Effector memory CD4-positive, alpha-beta T cell (primary cell): ENCODE results near the gene SMIM9.
A peak's percentile ranks its signal among the peaks of the same experiment; 100 is the strongest.
"Not testable (repeated sequence)": the region's sequence is repeated elsewhere in the genome, so short reads cannot be mapped to it uniquely, and the experiment has no call there.

Experiments
- DNase-seq, 3 donors: peaks; one replicate each; pipeline ENCODE4 v3.0.0-alpha.2; 2020
- H3K27ac ChIP-seq: 2 replicates; pipeline ENCODE4 v1.7.0; 2013; ENCODE audit warnings: mild to moderate bottlenecking, low read length, moderate library complexity; ENCODE audit not compliant: insufficient read depth, poor library complexity, severe bottlenecking
- H3K27me3 ChIP-seq: replicated peaks from 2 replicates; pipeline ENCODE4 v1.7.0; 2013; ENCODE audit warnings: mild to moderate bottlenecking, low read length; ENCODE audit not compliant: insufficient read depth, control insufficient read depth, poor library complexity, severe bottlenecking
- H3K36me3 ChIP-seq: 2 replicates; pipeline ENCODE4 v1.7.0; 2013; ENCODE audit warnings: mild to moderate bottlenecking, low read length, moderate library complexity; ENCODE audit not compliant: control insufficient read depth, insufficient read depth
- H3K4me1 ChIP-seq: 2 replicates; pipeline ENCODE4 v1.7.0; 2013; ENCODE audit warnings: low read length, mild to moderate bottlenecking; ENCODE audit not compliant: control insufficient read depth, insufficient read depth, poor library complexity, severe bottlenecking
- H3K4me3 ChIP-seq: 2 replicates; pipeline ENCODE4 v1.7.0; 2013; ENCODE audit warnings: low read length, low read depth, mild to moderate bottlenecking; ENCODE audit not compliant: insufficient read depth, poor library complexity, severe bottlenecking
- H3K9me3 ChIP-seq: 2 replicates; pipeline ENCODE4 v1.7.0; 2013; ENCODE audit warnings: mild to moderate bottlenecking, low read length, moderate library complexity; ENCODE audit not compliant: control insufficient read depth

SMIM9 gene

GRCh38 chrX:154817048-154817618, 17.3 kb downstream of the SMIM9 start:
- not testable (repeated sequence) for H3K27ac ChIP-seq, DNase-seq

GRCh38 chrX:154816326-154816898, 18.1 kb downstream of the SMIM9 start:
- H3K9me3 ChIP-seq, H3K27ac ChIP-seq, H3K4me3 ChIP-seq, DNase-seq, H3K4me1 ChIP-seq, H3K27me3 ChIP-seq, H3K36me3 ChIP-seq: not testable (repeated sequence)

More at GRCh38 chrX:154817048-154817618, 17.3 kb downstream of the SMIM9 start:
- H3K9me3 ChIP-seq, H3K36me3 ChIP-seq, H3K4me1 ChIP-seq, H3K4me3 ChIP-seq, H3K27me3 ChIP-seq: not testable (repeated sequence)

- Histone ChIP-seq H3K27ac (no peak overlapping the region), H3K9me3 (no peaks in the 10 kb centered on the region), H3K4me1 (no peaks in the 10 kb centered on the region), H3K4me3 (no peak overlapping the region), H3K27me3 (no peaks in the 10 kb centered on the region), H3K36me3 (no peaks in the 10 kb centered on the region)
- DNase-seq: no peak
Measured at GRCh38 chrX:154815274-154815818, 19.1 kb downstream of the SMIM9 start.

GRCh38 chrX:154813801-154814200, 20.7 kb downstream of the SMIM9 start:
- DNase-seq: no peak
- Histone ChIP-seq H3K4me3 (no peak overlapping the region), H3K9me3 (no peaks in the 10 kb centered on the region), H3K4me1 (no peaks in the 10 kb centered on the region), H3K27ac (no peak overlapping the region), H3K27me3 (no peaks in the 10 kb centered on the region), H3K36me3 (no peaks in the 10 kb centered on the region)

GRCh38 chrX:154812341-154813101, 21.9 kb downstream of the SMIM9 start:
- no peaks in the 10 kb centered on the region for H3K36me3 ChIP-seq
- no peaks in the 10 kb centered on the region for H3K4me1 ChIP-seq
- H3K9me3 ChIP-seq: no peaks in the 10 kb centered on the region
- no peaks in the 10 kb centered on the region for H3K27me3 ChIP-seq
- H3K4me3 ChIP-seq: no peak overlapping the region
- H3K27ac ChIP-seq: no peak overlapping the region
- DNase-seq: no peak

GRCh38 chrX:154809939-154810665, 24.4 kb downstream of the SMIM9 start:
- DNase-seq: no peak
- H3K4me1 ChIP-seq: no peaks in the 10 kb centered on the region
- no peaks in the 10 kb centered on the region for H3K9me3 ChIP-seq

GRCh38 chrX:154806837-154807501, 27.5 kb downstream of the SMIM9 start:
- DNase-seq: no peak
- Histone ChIP-seq H3K9me3 (no peaks in the 10 kb centered on the region), H3K27ac (no peak overlapping the region), H3K4me1 (no peaks in the 10 kb centered on the region), H3K27me3 (no peaks in the 10 kb centered on the region), H3K4me3 (no peak overlapping the region), H3K36me3 (no peaks in the 10 kb centered on the region)

More at GRCh38 chrX:154809939-154810665, 24.4 kb downstream of the SMIM9 start:
- no peaks in the 10 kb centered on the region for H3K36me3 ChIP-seq
- no peaks in the 10 kb centered on the region for H3K27me3 ChIP-seq
- H3K4me3 ChIP-seq: no peak overlapping the region
- no peak overlapping the region for H3K27ac ChIP-seq

- DNase-seq: no peak
- no peak overlapping the region for H3K27ac ChIP-seq
- H3K4me1 ChIP-seq: no peaks in the 10 kb centered on the region
- H3K4me3 ChIP-seq: peak overlapping the region; percentile 67
- H3K27me3 ChIP-seq: no peaks in the 10 kb centered on the region
- no peaks in the 10 kb centered on the region for H3K9me3 ChIP-seq
- H3K36me3 ChIP-seq: no peaks in the 10 kb centered on the region
Measured at GRCh38 chrX:154805696-154806091, 28.8 kb downstream of the SMIM9 start.

GRCh38 chrX:154804957-154805695, 29.3 kb downstream of the SMIM9 start, which contains the start of gene MPP1:
Gene MPP1, minus strand, starts transcription at chrX:154805485. Its CDS starts 112 bp downstream, at chrX:154805373.
- H3K27me3 ChIP-seq: no peaks in the 10 kb centered on the region
- peaks cover 2% of the 10 kb centered on the region for H3K4me1 ChIP-seq
- peak; percentile 59 to 62 (median 61) for DNase-seq
- peak within 1 kb of the TSS; percentile 67 for H3K4me3 ChIP-seq
- no peaks in the 10 kb centered on the region for H3K36me3 ChIP-seq
- no peaks in the 10 kb centered on the region for H3K9me3 ChIP-seq
- peak within 1 kb of the TSS; percentile 32 for H3K27ac ChIP-seq
